GM12878 (cell line): ENCODE results near the gene RHBDD1. TPM values are rescaled to one million over a fixed set of nuclear protein-coding genes. Genes with fewer than 3 reads are reported as not detected.

Source experiments
- ATAC-seq: fragments of 200-7000 bp; cut with Tn5 transposase; 3 replicates; pipeline ENCODE4 v1.9.1; 2020; ENCODE audit warnings: mild to moderate bottlenecking, moderate library complexity
- Bru-seq: library from RNA; stranded (reverse); fragments of 400-500 nt; gene quantifications from one replicate; lab custom pipeline; 2021; lab: Mats Ljungman, UMichigan
- BruChase-seq, 2 experiments: library from RNA; stranded (reverse); fragments of 400-500 nt; gene quantifications; one replicate each; lab custom pipeline; 2021; lab: Mats Ljungman, UMichigan
- BruUV-seq: library from RNA; stranded (reverse); fragments of 400-500 nt; replicated peaks from 2 replicates; lab custom pipeline; 2021; lab: Mats Ljungman, UMichigan
- CTCF ChIA-PET: fragments of 300-600 bp; sonication (Branson Sonifier 250); formaldehyde crosslinking; extraction: SDS; loops from one replicate; lab custom pipeline; 2021; ENCODE audit warnings: inconsistent platforms; lab: Yijun Ruan, JAX
- POLR2A ChIA-PET: fragments of 350-600 bp; formaldehyde crosslinking; extraction: SDS; loops from one replicate; lab custom pipeline; 2021; ENCODE audit warnings: inconsistent platforms; lab: Charles Lee
- RAD21 ChIA-PET: fragments of 300-600 bp; sonication (Branson Sonifier 250); formaldehyde crosslinking; loops from one replicate; lab custom pipeline; 2023; ENCODE audit warnings: antibody characterized with exemption; ENCODE audit not compliant: unreplicated experiment; lab: Charles Lee
- SMC1A ChIA-PET: fragments of 300-600 bp; sonication (Branson Sonifier 250); formaldehyde crosslinking; loops from one replicate; lab custom pipeline; 2023; ENCODE audit not compliant: unreplicated experiment, uncharacterized antibody; lab: Charles Lee
- DNase-seq: peaks from one replicate; pipeline ENCODE4 v3.0.0-alpha.2; 2011; ENCODE audit warnings: low read depth, low spot score
- FAIRE-seq: peaks from 3 replicates; lab custom pipeline; 2011; peaks lifted over from hg19 to GRCh38; lab: Jason Lieb, UNC
- H2AFZ ChIP-seq: 2 replicates; pipeline ENCODE4 v1.6.0; 2011; ENCODE audit warnings: low read depth, low read length, control low read depth; ENCODE audit not compliant: control insufficient read depth
- H3K27ac ChIP-seq: 2 replicates; pipeline ENCODE4 v1.5.1; 2011; ENCODE audit warnings: control low read depth; ENCODE audit not compliant: control insufficient read depth, insufficient read depth
- H3K27me3 ChIP-seq, 2 experiments: replicated peaks in 1 of 2; 2 replicates each; pipeline versions ENCODE4 v1.6.0 to v1.6.1; 2011; ENCODE audit warnings: low read length in 1 of 2; ENCODE audit not compliant: control insufficient read depth in 2 of 2, insufficient read depth in 2 of 2
- H3K36me3 ChIP-seq, 2 experiments: 2 replicates each; pipeline ENCODE4 v1.5.1; 2011; ENCODE audit warnings: low read length in 1 of 2; ENCODE audit not compliant: control insufficient read depth in 2 of 2, insufficient read depth in 2 of 2
- H3K4me1 ChIP-seq: 2 replicates; pipeline ENCODE4 v1.6.1; 2011; ENCODE audit warnings: mild to moderate bottlenecking, low read length, moderate library complexity, mixed read lengths; ENCODE audit not compliant: control insufficient read depth, insufficient read depth
- H3K4me2 ChIP-seq: 2 replicates; pipeline ENCODE4 v1.6.0; 2011; ENCODE audit warnings: control low read depth; ENCODE audit not compliant: control insufficient read depth, insufficient read depth
- H3K4me3 ChIP-seq: fragments of 200-600 bp; sonication (generic); 2 replicates; pipeline ENCODE4 v1.5.1; 2016
- H3K79me2 ChIP-seq: 2 replicates; pipeline ENCODE4 v1.6.0; 2011; ENCODE audit warnings: low read length; ENCODE audit not compliant: control insufficient read depth, insufficient read depth
- H3K9ac ChIP-seq: 2 replicates; pipeline ENCODE4 v1.8.0; 2011; ENCODE audit warnings: low read length, control low read depth, mixed read lengths; ENCODE audit not compliant: control insufficient read depth, insufficient read depth
- H3K9me3 ChIP-seq: replicated peaks from 3 replicates; pipeline ENCODE4 v1.5.1; 2011; ENCODE audit warnings: mild to moderate bottlenecking, low read length; ENCODE audit not compliant: control insufficient read depth, insufficient read depth
- H4K20me1 ChIP-seq: 2 replicates; pipeline ENCODE4 v1.6.0; 2011; ENCODE audit not compliant: control insufficient read depth, insufficient read depth
- CHD2 ChIP-seq: IDR thresholded peaks from 2 replicates; pipeline ENCODE4 v1.6.1; 2011; ENCODE audit warnings: low read depth, low read length, improper control_type of control experiment, borderline replicate concordance
- EP300 ChIP-seq, 2 experiments: fragments of 150-350 bp in 1 of 2; IDR thresholded peaks; 2 replicates each; pipeline ENCODE4 v1.6.1; 2011 to 2012; ENCODE audit warnings: low read depth in 2 of 2, low read length in 2 of 2, borderline replicate concordance in 1 of 2, improper control_type of control experiment in 1 of 2, inconsistent platforms in 1 of 2; ENCODE audit not compliant: control insufficient read depth in 1 of 2
- FOS ChIP-seq: IDR thresholded peaks from 3 replicates; pipeline ENCODE4 v1.6.1; 2011; ENCODE audit warnings: borderline replicate concordance; ENCODE audit not compliant: insufficient read length; ENCODE audit errors: extremely low read depth
- HDAC6 ChIP-seq: fragments of 200-600 bp; sonication (generic); IDR thresholded peaks from one replicate; pipeline ENCODE4 v1.8.0; 2017; ENCODE audit warnings: antibody characterized with exemption; ENCODE audit not compliant: unreplicated experiment
- LARP7 ChIP-seq: fragments of 450-650 bp; IDR thresholded peaks from 2 replicates; pipeline ENCODE4 v1.6.1; 2017; ENCODE audit warnings: mild to moderate bottlenecking
- MEF2B ChIP-seq: fragments of 450-650 bp; IDR thresholded peaks from 2 replicates; pipeline ENCODE4 v1.6.1; 2018; ENCODE audit warnings: mild to moderate bottlenecking, moderate library complexity; ENCODE audit not compliant: partially characterized antibody, poor library complexity, severe bottlenecking
- NBN ChIP-seq: fragments of 450-650 bp; IDR thresholded peaks from 2 replicates; pipeline ENCODE4 v1.6.1; 2016
- NRF1 ChIP-seq: conservative IDR thresholded peaks from 2 replicates; pipeline ENCODE4 v1.6.1; 2011; ENCODE audit warnings: mild to moderate bottlenecking, low read depth, low read length, improper control_type of control experiment
- PAX5 ChIP-seq: IDR thresholded peaks from 2 replicates; pipeline ENCODE4 v1.6.1; 2011; ENCODE audit warnings: low read depth, low read length, borderline replicate concordance
- RAD51 ChIP-seq: fragments of 450-650 bp; IDR thresholded peaks from 2 replicates; pipeline ENCODE4 v1.6.1; 2016; ENCODE audit warnings: moderate library complexity, mild to moderate bottlenecking, inconsistent platforms
- RFX5 ChIP-seq: IDR thresholded peaks from 2 replicates; pipeline ENCODE4 v1.6.1; 2011; ENCODE audit warnings: low read depth, low read length, improper control_type of control experiment
- SMAD1 ChIP-seq: fragments of 450-650 bp; IDR thresholded peaks from 2 replicates; pipeline ENCODE4 v1.6.1; 2018; ENCODE audit warnings: mild to moderate bottlenecking, low read depth; ENCODE audit not compliant: partially characterized antibody
- SUZ12 ChIP-seq: fragments of 200-600 bp; sonication (generic); IDR thresholded peaks from one replicate; pipeline ENCODE4 v1.6.1; 2018; ENCODE audit warnings: antibody characterized with exemption, mild to moderate bottlenecking; ENCODE audit not compliant: unreplicated experiment
- YY1 ChIP-seq: IDR thresholded peaks from 2 replicates; pipeline ENCODE4 v1.6.1; 2011; ENCODE audit warnings: low read depth, mild to moderate bottlenecking, low read length
- ZNF217 ChIP-seq: fragments of 450-650 bp; IDR thresholded peaks from 2 replicates; pipeline ENCODE4 v1.6.1; 2017; ENCODE audit warnings: antibody characterized with exemption, mild to moderate bottlenecking
- WGBS: methylation state at CpG from one replicate; pipeline ENCODE4 v1.1.6; 2016; ENCODE audit warnings: low lambda C conversion rate; ENCODE audit not compliant: insufficient replicate concordance, insufficient coverage; ENCODE audit errors: missing lambda C conversion rate; 5-methylcytosine and 5-hydroxymethylcytosine counted together
- in situ Hi-C: fragments of 300-500 bp; cut with MboI; formaldehyde crosslinking; loops from 9 replicates; pipeline ENCODE4 v1.14.3; 2018; ENCODE audit warnings: mixed read lengths
- intact Hi-C: fragments of 100-400 bp; cut with micrococcal nuclease; formaldehyde crosslinking; loops from one replicate; pipeline ENCODE4 v1.14.2; 2022; ENCODE audit not compliant: unreplicated experiment
- long read RNA-seq, 2 experiments: library from polyadenylated mRNA; unstranded; transcript quantifications; one replicate each; pipeline ENCODE4 v2.0.0, GENCODE V29; 2019 to 2020
- polyA minus RNA-seq, 3 experiments: library from RNA; depleted of rRNA, polyadenylated mRNA; stranded (reverse); fragments of >200 nt; gene quantifications; 2 replicates each; pipeline ENCODE4 v1.2.3, GENCODE V29; 2011
- polyA plus RNA-seq, 11 experiments: library from polyadenylated mRNA; depleted of rRNA in 4 of 11; unstranded in 6 of 11; stranded (reverse) in 5 of 11; fragments of >200 nt; fragmentation: Nextera tagmentation in 4 of 11; fragmentation: Illumina TruSeq in 1 of 11; extraction: Ambion mirVana in 4 of 11; extraction: Trizol in 1 of 11; gene quantifications; 1 replicate in 1 of 11; 2 replicates in 10 of 11; pipeline versions ENCODE4 v1.2.1 to v1.2.3, GENCODE V29; 2011 to 2016; ENCODE audit warnings: inconsistent platforms in 2 of 11, missing spikeins in 2 of 11, low read depth in 1 of 11
- total RNA-seq, 4 experiments: library from RNA; depleted of rRNA in 3 of 4; stranded (reverse); fragments of >200 nt in 3 of 4; fragmentation: Illumina TruSeq in 1 of 4; extraction: Trizol in 1 of 4; gene quantifications; 2 replicates each; pipeline versions ENCODE4 v1.2.1 to v1.2.3, GENCODE V29; 2013 to 2021
- TF ChIP-seq, protein P1 (sequence below): IDR thresholded peaks from 2 replicates; pipeline ENCODE4 v1.6.1; 2011; ENCODE audit warnings: low read depth, low read length, improper control_type of control experiment, borderline replicate concordance

The RHBDD1 gene, protein sequence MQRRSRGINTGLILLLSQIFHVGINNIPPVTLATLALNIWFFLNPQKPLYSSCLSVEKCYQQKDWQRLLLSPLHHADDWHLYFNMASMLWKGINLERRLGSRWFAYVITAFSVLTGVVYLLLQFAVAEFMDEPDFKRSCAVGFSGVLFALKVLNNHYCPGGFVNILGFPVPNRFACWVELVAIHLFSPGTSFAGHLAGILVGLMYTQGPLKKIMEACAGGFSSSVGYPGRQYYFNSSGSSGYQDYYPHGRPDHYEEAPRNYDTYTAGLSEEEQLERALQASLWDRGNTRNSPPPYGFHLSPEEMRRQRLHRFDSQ
- 230 and 231 TPM in 2 replicates for total RNA-seq (2013; cell fraction: nucleolus; rRNA removed)
- total RNA-seq (2014; rRNA removed) (7.5 and 11.3 TPM in 2 replicates), total RNA-seq (2014; rRNA removed; fragmentation: Illumina TruSeq; extraction: Trizol) (14.3 and 17.1 TPM in 2 replicates), total RNA-seq (2021) (25.7 and 29.0 TPM in 2 replicates), polyA plus RNA-seq (2011; rRNA removed) (35.6 and 36.4 TPM in 2 replicates), polyA plus RNA-seq (2014; fragmentation: Illumina TruSeq; extraction: Trizol) (15.0 and 23.8 TPM in 2 replicates), polyA plus RNA-seq (2014; fragmentation: Nextera tagmentation; extraction: Ambion mirVana) (1 to 10 TPM; 7.1 to 7.3 TPM), polyA plus RNA-seq (2014; rRNA removed) (10.1 and 12.9 TPM in 2 replicates), polyA plus RNA-seq (2016; fragmentation: Nextera tagmentation; extraction: Ambion mirVana) (10 to 100 TPM; 23.4 to 27.4 TPM), polyA minus RNA-seq (2011; rRNA and poly(A)+ RNA removed) (95.4 and 140 TPM in 2 replicates), Bru-seq, nascent RNA (percentile 77 among the genes with signal in this experiment), BruChase-seq, experiment 1, labeled RNA remaining after a 6-hour chase (percentile 66 among the genes with signal in this experiment), BruChase-seq, experiment 2, labeled RNA remaining after a 2-hour chase (percentile 71 among the genes with signal in this experiment)
- polyA plus RNA-seq (2011; ENCODE audit: low read depth), result 11.7 TPM
- polyA plus RNA-seq (2011; cell fraction: cytosol; rRNA removed), result 15.0 and 18.9 TPM in 2 replicates
- 22.2 and 35.0 TPM in 2 replicates for polyA plus RNA-seq (2011; cell fraction: nucleus; rRNA removed)
- 13.7 and 15.5 TPM in 2 replicates for polyA plus RNA-seq (2012)
- polyA minus RNA-seq (2011; cell fraction: cytosol; rRNA and poly(A)+ RNA removed), result 20.8 and 32.3 TPM in 2 replicates
- 68.9 and 77.6 TPM in 2 replicates for polyA minus RNA-seq (2011; cell fraction: nucleus; rRNA and poly(A)+ RNA removed)
- long read RNA-seq, experiment 1, full-length matches to known transcripts, result 4 of 9 reads
- long read RNA-seq, experiment 1, partial matches to known transcripts, result 1 of 9 reads
- long read RNA-seq, experiment 1, other reads (novel, unspliced or antisense), result 4 of 9 reads
- long read RNA-seq, experiment 2, full-length matches to known transcripts, result 9 of 22 reads
- long read RNA-seq, experiment 2, partial matches to known transcripts, result 2 of 22 reads
- long read RNA-seq, experiment 2, other reads (novel, unspliced or antisense), result 11 of 22 reads

DNA sequence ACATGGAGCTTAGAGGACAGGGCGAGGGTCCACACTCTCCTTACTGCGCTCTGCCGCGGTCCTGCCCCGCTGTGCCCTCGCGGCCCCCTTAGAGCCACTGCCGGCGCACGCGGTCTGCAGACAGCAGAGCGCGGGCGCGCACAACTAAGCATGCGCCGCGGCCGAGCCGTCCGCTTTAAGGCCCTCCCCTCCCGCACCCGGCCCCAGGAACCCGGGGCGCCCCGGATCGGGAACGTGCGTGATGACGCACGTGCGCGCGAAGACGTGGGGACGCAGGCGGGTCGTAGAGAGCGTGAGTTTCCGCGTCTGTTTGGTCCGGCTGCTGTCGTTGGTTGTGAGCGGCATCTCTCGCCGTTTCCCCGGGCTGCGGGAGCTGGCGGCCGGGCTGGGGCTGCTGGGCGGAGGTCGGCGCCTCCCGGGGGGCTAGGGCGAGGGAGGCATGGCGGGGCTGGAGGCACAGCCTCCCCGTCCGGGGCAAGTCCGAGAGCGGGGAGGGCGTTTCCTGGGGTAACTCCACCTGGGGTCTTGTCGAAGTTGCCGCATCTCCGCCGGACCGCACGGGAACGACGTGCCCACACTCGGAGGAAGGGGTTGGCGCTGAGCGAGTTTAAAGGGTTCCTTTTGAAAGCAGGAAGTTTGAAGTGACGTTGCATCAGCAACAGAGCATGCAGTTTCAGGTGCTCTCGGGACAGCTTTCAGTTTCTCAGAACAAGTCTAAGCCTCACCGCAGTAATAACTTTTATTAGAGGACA is at the start of gene RHBDD1:
RHBDD1 (plus strand) TSS at position 259 of the 752 bp plus-strand sequence. CDS start 28,640 bp downstream, outside the sequence.
- H3K27me3 ChIP-seq, result no peaks in the 10 kb centered on the region
- peak; percentile 86 for DNase-seq
- peak; percentile 94 for FAIRE-seq
- peak; percentile 86 for TF ChIP-seq NBN
- peak; percentile 36 to 49 for TF ChIP-seq EP300 (IDR thresholded peaks at IDR 0.05; ENCODE audit: borderline replicate concordance in 1 of 2, control insufficient read depth in 1 of 2, low read depth in 2 of 2, low read length in 2 of 2)
- TF ChIP-seq HDAC6, result peak; percentile 83
- peak; percentile 41; the same call in 1 of the 2 replicates for TF ChIP-seq CHD2
- TF ChIP-seq ZNF217, result no peak
- peak; percentile 54; the same call in 1 of the 2 replicates for TF ChIP-seq RFX5
- peak; percentile 59 for TF ChIP-seq NRF1
- no peak for TF ChIP-seq FOS
- TF ChIP-seq LARP7, result peak; percentile 83
- TF ChIP-seq, protein P1, sequence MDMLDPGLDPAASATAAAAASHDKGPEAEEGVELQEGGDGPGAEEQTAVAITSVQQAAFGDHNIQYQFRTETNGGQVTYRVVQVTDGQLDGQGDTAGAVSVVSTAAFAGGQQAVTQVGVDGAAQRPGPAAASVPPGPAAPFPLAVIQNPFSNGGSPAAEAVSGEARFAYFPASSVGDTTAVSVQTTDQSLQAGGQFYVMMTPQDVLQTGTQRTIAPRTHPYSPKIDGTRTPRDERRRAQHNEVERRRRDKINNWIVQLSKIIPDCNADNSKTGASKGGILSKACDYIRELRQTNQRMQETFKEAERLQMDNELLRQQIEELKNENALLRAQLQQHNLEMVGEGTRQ, result no peak
- TF ChIP-seq YY1, result peak; percentile 48
- no peak for TF ChIP-seq RAD51
- TF ChIP-seq SMAD1, result peak; percentile 64
- TF ChIP-seq MEF2B, result peak; percentile 52
- TF ChIP-seq SUZ12, result no peak
- peak; percentile 77; the same call in 1 of the 2 replicates for TF ChIP-seq PAX5

More for the DNA sequence above, at the start of gene RHBDD1:
- in situ Hi-C loops, result loop anchor here (5.0 to 25.0 kb wide), 2 partner anchors 136 to 951 kb away; no protein-coding TSS in a partner anchor
- no peaks in the 10 kb centered on the region for H3K9me3 ChIP-seq
- no peaks in the 10 kb centered on the region for H4K20me1 ChIP-seq
- peak within 1 kb of the TSS; percentile 98 for H3K9ac ChIP-seq
- no TSS peak for BruUV-seq
- CTCF ChIA-PET, result interaction anchor here (0.9 to 1.7 kb wide), 8 partner anchors 10 to 150 kb away, joined by 3 to 12 read pairs (median 4); no protein-coding TSS in a partner anchor
- 2% methylated on average over 57 of the region's 75 CpGs for WGBS
- no peaks in the 10 kb centered on the region; a peak in 1 of 4 replicates for H3K36me3 ChIP-seq
- POLR2A ChIA-PET, result interaction anchor here (0.8 to 2.7 kb wide), 6 partner anchors 11 to 133 kb away, joined by 3 to 19 read pairs (median 4); no protein-coding TSS in a partner anchor
- ATAC-seq, result peak; percentile 88
- intact Hi-C loops, result loop anchor here (2.0 to 10.0 kb wide), 5 partner anchors 27 to 1891 kb away; partner anchors contain the start of gene DOCK10
- SMC1A ChIA-PET, result interaction anchor here (0.9 to 2.5 kb wide), 13 partner anchors 10 to 149 kb away, joined by 3 to 9 read pairs (median 5); no protein-coding TSS in a partner anchor
- peaks cover 68% of the 10 kb centered on the region for H3K79me2 ChIP-seq
- H3K27ac ChIP-seq, result peak within 1 kb of the TSS; percentile 97
- H3K4me1 ChIP-seq, result peaks cover 6% of the 10 kb centered on the region; the same call in 1 of the 2 replicates
- peak within 1 kb of the TSS; percentile 97 for H3K4me2 ChIP-seq
- RAD21 ChIA-PET, result interaction anchor here (0.6 to 3.2 kb wide), 5 partner anchors 10 to 66 kb away, joined by 3 to 9 read pairs (median 4); no protein-coding TSS in a partner anchor
- peak within 1 kb of the TSS; percentile 79 for H3K4me3 ChIP-seq
- H2AFZ ChIP-seq, result peak within 1 kb of the TSS; percentile 82
